GM23338 (cell line): ENCODE measurements around the gene ATF5. TPM values are rescaled to one million over a fixed set of nuclear protein-coding genes. Genes with fewer than 3 reads are reported as not detected.
A peak's percentile ranks its signal among the peaks of the same experiment; 100 is the strongest.
"Not testable (repeated sequence)": the region's sequence is repeated elsewhere in the genome, so short reads cannot be mapped to it uniquely, and the experiment has no call there.

Experiments
- ATAC-seq: fragments of 200-7000 bp; cut with Tn5 transposase; 3 replicates; pipeline ENCODE4 v1.9.1; 2020
- DNase-seq: peaks from one replicate; pipeline ENCODE4 v3.0.0-alpha.2; 2015; ENCODE audit warnings: low spot score
- H2AFZ ChIP-seq: fragments of 200-600 bp; sonication (generic); 2 replicates; pipeline ENCODE4 v1.8.0; 2016; ENCODE audit warnings: antibody characterized with exemption, mild to moderate bottlenecking, moderate library complexity
- H3F3A ChIP-seq: fragments of 200-600 bp; sonication (generic); replicated peaks from 2 replicates; pipeline ENCODE4 v1.8.0; 2017; ENCODE audit warnings: antibody characterized with exemption, mixed run types, low read depth
- H3K27ac ChIP-seq: fragments of 200-600 bp; sonication (generic); 2 replicates; pipeline ENCODE4 v1.6.1; 2016; ENCODE audit warnings: low read depth
- H3K27me3 ChIP-seq: fragments of 200-600 bp; sonication (generic); 2 replicates; pipeline ENCODE4 v1.8.0; 2016; ENCODE audit warnings: mild to moderate bottlenecking, mixed run types, moderate library complexity; ENCODE audit not compliant: insufficient read depth
- H3K36me3 ChIP-seq: fragments of 200-600 bp; sonication (generic); 2 replicates; pipeline ENCODE4 v1.8.0; 2016; ENCODE audit warnings: mild to moderate bottlenecking; ENCODE audit not compliant: insufficient read depth
- H3K4me1 ChIP-seq: fragments of 200-600 bp; sonication (generic); 2 replicates; pipeline ENCODE4 v1.8.0; 2016; ENCODE audit warnings: mild to moderate bottlenecking, moderate library complexity; ENCODE audit not compliant: insufficient read depth
- H3K4me2 ChIP-seq: fragments of 200-600 bp; sonication (generic); 2 replicates; pipeline ENCODE4 v1.7.1; 2017; ENCODE audit warnings: mixed run types
- H3K4me3 ChIP-seq: fragments of 200-600 bp; sonication (generic); 2 replicates; pipeline ENCODE4 v1.6.1; 2016; ENCODE audit warnings: mixed run types
- H3K79me2 ChIP-seq: fragments of 200-600 bp; sonication (generic); replicated peaks from 2 replicates; pipeline ENCODE4 v1.8.0; 2017; ENCODE audit warnings: mild to moderate bottlenecking; ENCODE audit not compliant: insufficient read depth
- H3K9me2 ChIP-seq: fragments of 200-600 bp; sonication (generic); 2 replicates; pipeline ENCODE4 v1.8.0; 2017; ENCODE audit not compliant: insufficient read depth
- H4K20me1 ChIP-seq: fragments of 200-600 bp; sonication (generic); replicated peaks from 2 replicates; pipeline ENCODE4 v1.8.0; 2017; ENCODE audit warnings: mild to moderate bottlenecking; ENCODE audit not compliant: insufficient read depth
- H3K27ac Mint-ChIP-seq: 2 replicates; pipeline ENCODE4 v1.8.0; 2020; ENCODE audit warnings: inconsistent platforms, mild to moderate bottlenecking, moderate library complexity, mixed read lengths
- H3K27me3 Mint-ChIP-seq: 3 replicates; pipeline ENCODE4 v1.8.0; 2022; ENCODE audit warnings: low read depth, mild to moderate bottlenecking, moderate library complexity, mixed read lengths, inconsistent platforms; ENCODE audit not compliant: insufficient read depth, poor library complexity
- H3K36me3 Mint-ChIP-seq: 3 replicates; pipeline ENCODE4 v1.8.0; 2021; ENCODE audit warnings: low read depth, mild to moderate bottlenecking, inconsistent platforms, moderate library complexity, mixed read lengths
- H3K4me1 Mint-ChIP-seq: 3 replicates; pipeline ENCODE4 v1.8.0; 2020; ENCODE audit warnings: mild to moderate bottlenecking, inconsistent platforms, mixed read lengths
- H3K4me3 Mint-ChIP-seq: 3 replicates; pipeline ENCODE4 v1.8.0; 2021; ENCODE audit warnings: moderate library complexity, mild to moderate bottlenecking, inconsistent platforms, mixed read lengths
- H3K9me3 Mint-ChIP-seq: 3 replicates; pipeline ENCODE4 v1.8.0; 2020; ENCODE audit warnings: moderate library complexity, mild to moderate bottlenecking, inconsistent platforms, mixed read lengths
- POLR2AphosphoS5 ChIP-seq: IDR thresholded peaks from 2 replicates; pipeline ENCODE4 v1.6.1; 2016; ENCODE audit warnings: antibody characterized with exemption, low read depth
- STAT1 ChIP-seq: IDR thresholded peaks from one replicate; pipeline ENCODE4 v1.6.1; 2016; ENCODE audit warnings: antibody characterized with exemption; ENCODE audit not compliant: unreplicated experiment
- ZNF331 ChIP-seq: fragments of 250-450 bp; sonication (Bioruptor Pico); IDR thresholded peaks from 2 replicates; pipeline ENCODE4 v1.5.0; 2020; ENCODE audit warnings: low read depth, mild to moderate bottlenecking, moderate library complexity
- polyA plus RNA-seq: library from polyadenylated mRNA; unstranded; fragments of >200 nt; fragmentation: Nextera tagmentation; extraction: Ambion mirVana; gene quantifications from 2 replicates; pipeline ENCODE4 v1.2.1, GENCODE V29; 2016
- total RNA-seq: library from RNA; depleted of rRNA; stranded (reverse); fragments of >200 nt; shearing (Covaris generic); gene quantifications from 2 replicates; pipeline ENCODE4 v1.2.3, GENCODE V29; 2014
- TF ChIP-seq, protein P1 (sequence below): IDR thresholded peaks from one replicate; pipeline ENCODE4 v1.6.1; 2018; ENCODE audit warnings: antibody characterized with exemption; ENCODE audit not compliant: unreplicated experiment
- TF ChIP-seq, protein P2 (sequence below), 2 experiments: fragments of 200-600 bp in 1 of 2; sonication (generic) in 1 of 2; conservative IDR thresholded peaks; 2 replicates each; pipeline versions ENCODE4 v1.5.1 to v1.6.1; 2016 to 2017; ENCODE audit warnings: antibody characterized with exemption in 2 of 2, low read depth in 2 of 2, mild to moderate bottlenecking in 2 of 2, moderate library complexity in 1 of 2
- TF ChIP-seq, protein P3 (sequence below): fragments of 250-450 bp; sonication (Bioruptor Pico); IDR thresholded peaks from 2 replicates; pipeline ENCODE4 v1.5.0; 2020; ENCODE audit warnings: mild to moderate bottlenecking, moderate library complexity

Gene ATF5
- total and polyA plus RNA-seq, 2 experiments from 2014 or later: 7.4 to 9.6 TPM

DNA sequence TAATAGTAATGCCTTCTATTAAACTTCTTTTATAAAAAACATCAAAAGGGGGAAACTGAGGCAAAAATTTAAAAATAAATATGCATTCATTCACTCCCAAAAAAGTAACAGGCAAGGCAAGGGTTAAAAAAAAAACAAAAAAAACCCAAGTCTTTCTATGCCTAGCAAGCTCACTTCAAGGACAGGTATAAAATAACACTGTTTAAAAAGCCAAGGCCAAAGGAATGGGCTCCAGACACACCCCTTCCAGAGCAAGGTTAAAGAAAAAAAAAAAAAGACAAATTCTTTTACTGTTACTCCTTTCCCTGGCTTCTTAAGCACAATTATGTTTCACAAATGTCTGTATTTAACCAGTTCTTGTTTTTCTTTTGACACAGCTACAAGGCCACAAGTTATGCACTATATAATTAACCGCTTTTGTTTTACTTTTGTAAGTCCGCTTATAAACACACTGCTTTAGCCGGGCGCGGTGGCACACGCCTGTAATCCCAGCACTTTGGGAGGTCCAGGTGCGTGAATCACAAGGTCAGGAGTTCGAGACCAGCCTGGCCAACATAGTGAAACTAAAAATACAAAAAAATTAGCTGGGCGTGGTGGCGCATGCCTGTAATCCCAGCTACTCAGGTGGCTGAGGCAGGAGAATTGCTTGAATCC is 28.4 kb downstream of the ATF5 start:
- 0 out of 2 replicates have a peak overlapping the region, but pooled peaks have one; percentile 95 for H2AFZ ChIP-seq
- Mint-ChIP-seq H3K4me3 (no peak overlapping the region), H3K27ac (no peak overlapping the region), H3K27me3 (peaks cover 17% of the 10 kb centered on the region), H3K4me1 (peaks cover 31% of the 10 kb centered on the region), H3K9me3 (peaks cover 18% of the 10 kb centered on the region), H3K36me3 (no peaks in the 10 kb centered on the region; the same call in 2 of the 3 replicates)
- H3K36me3 ChIP-seq: no peaks in the 10 kb centered on the region
- no peak for TF ChIP-seq ZNF331 (CRISPR knock-in tag)
- TF ChIP-seq, protein P1, sequence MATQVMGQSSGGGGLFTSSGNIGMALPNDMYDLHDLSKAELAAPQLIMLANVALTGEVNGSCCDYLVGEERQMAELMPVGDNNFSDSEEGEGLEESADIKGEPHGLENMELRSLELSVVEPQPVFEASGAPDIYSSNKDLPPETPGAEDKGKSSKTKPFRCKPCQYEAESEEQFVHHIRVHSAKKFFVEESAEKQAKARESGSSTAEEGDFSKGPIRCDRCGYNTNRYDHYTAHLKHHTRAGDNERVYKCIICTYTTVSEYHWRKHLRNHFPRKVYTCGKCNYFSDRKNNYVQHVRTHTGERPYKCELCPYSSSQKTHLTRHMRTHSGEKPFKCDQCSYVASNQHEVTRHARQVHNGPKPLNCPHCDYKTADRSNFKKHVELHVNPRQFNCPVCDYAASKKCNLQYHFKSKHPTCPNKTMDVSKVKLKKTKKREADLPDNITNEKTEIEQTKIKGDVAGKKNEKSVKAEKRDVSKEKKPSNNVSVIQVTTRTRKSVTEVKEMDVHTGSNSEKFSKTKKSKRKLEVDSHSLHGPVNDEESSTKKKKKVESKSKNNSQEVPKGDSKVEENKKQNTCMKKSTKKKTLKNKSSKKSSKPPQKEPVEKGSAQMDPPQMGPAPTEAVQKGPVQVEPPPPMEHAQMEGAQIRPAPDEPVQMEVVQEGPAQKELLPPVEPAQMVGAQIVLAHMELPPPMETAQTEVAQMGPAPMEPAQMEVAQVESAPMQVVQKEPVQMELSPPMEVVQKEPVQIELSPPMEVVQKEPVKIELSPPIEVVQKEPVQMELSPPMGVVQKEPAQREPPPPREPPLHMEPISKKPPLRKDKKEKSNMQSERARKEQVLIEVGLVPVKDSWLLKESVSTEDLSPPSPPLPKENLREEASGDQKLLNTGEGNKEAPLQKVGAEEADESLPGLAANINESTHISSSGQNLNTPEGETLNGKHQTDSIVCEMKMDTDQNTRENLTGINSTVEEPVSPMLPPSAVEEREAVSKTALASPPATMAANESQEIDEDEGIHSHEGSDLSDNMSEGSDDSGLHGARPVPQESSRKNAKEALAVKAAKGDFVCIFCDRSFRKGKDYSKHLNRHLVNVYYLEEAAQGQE: no peak
- TF ChIP-seq POLR2AphosphoS5: no peak
- TF ChIP-seq, protein P2, sequence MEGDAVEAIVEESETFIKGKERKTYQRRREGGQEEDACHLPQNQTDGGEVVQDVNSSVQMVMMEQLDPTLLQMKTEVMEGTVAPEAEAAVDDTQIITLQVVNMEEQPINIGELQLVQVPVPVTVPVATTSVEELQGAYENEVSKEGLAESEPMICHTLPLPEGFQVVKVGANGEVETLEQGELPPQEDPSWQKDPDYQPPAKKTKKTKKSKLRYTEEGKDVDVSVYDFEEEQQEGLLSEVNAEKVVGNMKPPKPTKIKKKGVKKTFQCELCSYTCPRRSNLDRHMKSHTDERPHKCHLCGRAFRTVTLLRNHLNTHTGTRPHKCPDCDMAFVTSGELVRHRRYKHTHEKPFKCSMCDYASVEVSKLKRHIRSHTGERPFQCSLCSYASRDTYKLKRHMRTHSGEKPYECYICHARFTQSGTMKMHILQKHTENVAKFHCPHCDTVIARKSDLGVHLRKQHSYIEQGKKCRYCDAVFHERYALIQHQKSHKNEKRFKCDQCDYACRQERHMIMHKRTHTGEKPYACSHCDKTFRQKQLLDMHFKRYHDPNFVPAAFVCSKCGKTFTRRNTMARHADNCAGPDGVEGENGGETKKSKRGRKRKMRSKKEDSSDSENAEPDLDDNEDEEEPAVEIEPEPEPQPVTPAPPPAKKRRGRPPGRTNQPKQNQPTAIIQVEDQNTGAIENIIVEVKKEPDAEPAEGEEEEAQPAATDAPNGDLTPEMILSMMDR (conservative IDR thresholded peaks at IDR 0.05; ENCODE audit: low read depth in 2 of 2): no peak
- no peak for TF ChIP-seq STAT1
- TF ChIP-seq, protein P3, sequence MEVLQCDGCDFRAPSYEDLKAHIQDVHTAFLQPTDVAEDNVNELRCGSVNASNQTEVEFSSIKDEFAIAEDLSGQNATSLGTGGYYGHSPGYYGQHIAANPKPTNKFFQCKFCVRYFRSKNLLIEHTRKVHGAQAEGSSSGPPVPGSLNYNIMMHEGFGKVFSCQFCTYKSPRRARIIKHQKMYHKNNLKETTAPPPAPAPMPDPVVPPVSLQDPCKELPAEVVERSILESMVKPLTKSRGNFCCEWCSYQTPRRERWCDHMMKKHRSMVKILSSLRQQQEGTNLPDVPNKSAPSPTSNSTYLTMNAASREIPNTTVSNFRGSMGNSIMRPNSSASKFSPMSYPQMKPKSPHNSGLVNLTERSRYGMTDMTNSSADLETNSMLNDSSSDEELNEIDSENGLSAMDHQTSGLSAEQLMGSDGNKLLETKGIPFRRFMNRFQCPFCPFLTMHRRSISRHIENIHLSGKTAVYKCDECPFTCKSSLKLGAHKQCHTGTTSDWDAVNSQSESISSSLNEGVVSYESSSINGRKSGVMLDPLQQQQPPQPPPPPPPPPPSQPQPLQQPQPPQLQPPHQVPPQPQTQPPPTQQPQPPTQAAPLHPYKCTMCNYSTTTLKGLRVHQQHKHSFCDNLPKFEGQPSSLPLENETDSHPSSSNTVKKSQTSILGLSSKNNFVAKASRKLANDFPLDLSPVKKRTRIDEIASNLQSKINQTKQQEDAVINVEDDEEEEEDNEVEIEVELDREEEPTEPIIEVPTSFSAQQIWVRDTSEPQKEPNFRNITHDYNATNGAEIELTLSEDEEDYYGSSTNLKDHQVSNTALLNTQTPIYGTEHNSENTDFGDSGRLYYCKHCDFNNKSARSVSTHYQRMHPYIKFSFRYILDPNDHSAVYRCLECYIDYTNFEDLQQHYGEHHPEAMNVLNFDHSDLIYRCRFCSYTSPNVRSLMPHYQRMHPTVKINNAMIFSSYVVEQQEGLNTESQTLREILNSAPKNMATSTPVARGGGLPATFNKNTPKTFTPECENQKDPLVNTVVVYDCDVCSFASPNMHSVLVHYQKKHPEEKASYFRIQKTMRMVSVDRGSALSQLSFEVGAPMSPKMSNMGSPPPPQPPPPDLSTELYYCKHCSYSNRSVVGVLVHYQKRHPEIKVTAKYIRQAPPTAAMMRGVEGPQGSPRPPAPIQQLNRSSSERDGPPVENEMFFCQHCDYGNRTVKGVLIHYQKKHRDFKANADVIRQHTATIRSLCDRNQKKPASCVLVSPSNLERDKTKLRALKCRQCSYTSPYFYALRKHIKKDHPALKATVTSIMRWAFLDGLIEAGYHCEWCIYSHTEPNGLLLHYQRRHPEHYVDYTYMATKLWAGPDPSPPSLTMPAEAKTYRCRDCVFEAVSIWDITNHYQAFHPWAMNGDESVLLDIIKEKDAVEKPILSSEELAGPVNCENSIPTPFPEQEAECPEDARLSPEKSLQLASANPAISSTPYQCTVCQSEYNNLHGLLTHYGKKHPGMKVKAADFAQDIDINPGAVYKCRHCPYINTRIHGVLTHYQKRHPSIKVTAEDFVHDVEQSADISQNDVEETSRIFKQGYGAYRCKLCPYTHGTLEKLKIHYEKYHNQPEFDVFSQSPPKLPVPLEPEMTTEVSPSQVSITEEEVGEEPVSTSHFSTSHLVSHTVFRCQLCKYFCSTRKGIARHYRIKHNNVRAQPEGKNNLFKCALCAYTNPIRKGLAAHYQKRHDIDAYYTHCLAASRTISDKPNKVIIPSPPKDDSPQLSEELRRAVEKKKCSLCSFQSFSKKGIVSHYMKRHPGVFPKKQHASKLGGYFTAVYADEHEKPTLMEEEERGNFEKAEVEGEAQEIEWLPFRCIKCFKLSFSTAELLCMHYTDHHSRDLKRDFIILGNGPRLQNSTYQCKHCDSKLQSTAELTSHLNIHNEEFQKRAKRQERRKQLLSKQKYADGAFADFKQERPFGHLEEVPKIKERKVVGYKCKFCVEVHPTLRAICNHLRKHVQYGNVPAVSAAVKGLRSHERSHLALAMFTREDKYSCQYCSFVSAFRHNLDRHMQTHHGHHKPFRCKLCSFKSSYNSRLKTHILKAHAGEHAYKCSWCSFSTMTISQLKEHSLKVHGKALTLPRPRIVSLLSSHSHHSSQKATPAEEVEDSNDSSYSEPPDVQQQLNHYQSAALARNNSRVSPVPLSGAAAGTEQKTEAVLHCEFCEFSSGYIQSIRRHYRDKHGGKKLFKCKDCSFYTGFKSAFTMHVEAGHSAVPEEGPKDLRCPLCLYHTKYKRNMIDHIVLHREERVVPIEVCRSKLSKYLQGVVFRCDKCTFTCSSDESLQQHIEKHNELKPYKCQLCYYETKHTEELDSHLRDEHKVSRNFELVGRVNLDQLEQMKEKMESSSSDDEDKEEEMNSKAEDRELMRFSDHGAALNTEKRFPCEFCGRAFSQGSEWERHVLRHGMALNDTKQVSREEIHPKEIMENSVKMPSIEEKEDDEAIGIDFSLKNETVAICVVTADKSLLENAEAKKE (CRISPR knock-in tag): no peak
- H3K4me2 ChIP-seq: peak overlapping the region; percentile 65; the same call in 1 of the 2 replicates
- H3K4me3 ChIP-seq: no peak overlapping the region
- no peaks in the 10 kb centered on the region for H3K9me2 ChIP-seq
- no peak for ATAC-seq
- H3K27ac ChIP-seq: no peak overlapping the region
- no peak for DNase-seq
- H4K20me1 ChIP-seq: no peaks in the 10 kb centered on the region
- H3F3A ChIP-seq: no peaks in the 10 kb centered on the region
- no peaks in the 10 kb centered on the region for H3K27me3 ChIP-seq
- no peaks in the 10 kb centered on the region for H3K79me2 ChIP-seq
- peaks cover 39% of the 10 kb centered on the region; the same call in 1 of the 2 replicates for H3K4me1 ChIP-seq

DNA sequence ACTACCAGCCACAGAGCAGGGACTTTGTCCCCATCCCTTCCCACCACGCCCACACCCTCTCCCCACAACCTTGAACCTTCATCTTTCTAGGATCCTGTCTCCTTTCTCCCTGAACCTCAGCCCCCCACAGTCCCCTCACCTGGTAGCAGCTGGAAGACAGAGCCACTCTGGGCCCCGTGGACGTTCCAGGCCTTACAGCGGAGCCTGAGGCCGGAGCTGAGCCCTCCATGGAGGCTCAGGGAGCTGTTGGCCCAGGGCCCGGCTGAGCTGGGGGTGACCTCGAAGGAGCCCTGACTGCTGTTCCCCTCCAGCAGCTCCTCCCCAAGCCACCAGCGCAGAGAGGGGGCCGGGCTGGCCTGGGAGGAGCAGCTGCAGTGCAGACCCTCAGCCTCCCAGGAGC is 29.1 kb downstream of the ATF5 start:
- H3K27ac Mint-ChIP-seq, H3K36me3 ChIP-seq, H3K79me2 ChIP-seq, H3K27ac ChIP-seq, H3K9me2 ChIP-seq, H3F3A ChIP-seq, H3K36me3 Mint-ChIP-seq, H3K4me3 Mint-ChIP-seq, H3K27me3 ChIP-seq, DNase-seq, H4K20me1 ChIP-seq, H3K4me3 ChIP-seq: not testable (repeated sequence)
- peaks cover 15% of the 10 kb centered on the region for H3K9me3 Mint-ChIP-seq
- peaks cover 39% of the 10 kb centered on the region; the same call in 1 of the 2 replicates for H3K4me1 ChIP-seq
- peak overlapping the region; percentile 95; the same call in 1 of the 2 replicates for H2AFZ ChIP-seq
- peaks cover 14% of the 10 kb centered on the region for H3K27me3 Mint-ChIP-seq
- H3K4me1 Mint-ChIP-seq: peaks cover 27% of the 10 kb centered on the region
- peak; percentile 57 for ATAC-seq
- peak overlapping the region; percentile 65; the same call in 1 of the 2 replicates for H3K4me2 ChIP-seq
